Osteoblast (primary cell): ENCODE measurements around the gene JAG2. TPM values are rescaled to one million over a fixed set of nuclear protein-coding genes. Genes with fewer than 3 reads are reported as not detected.

Source experiments
- DNase-seq: peaks from one replicate; pipeline ENCODE4 v3.0.0; 2011; ENCODE audit warnings: low spot score, mixed read lengths; ENCODE audit not compliant: insufficient read length; ENCODE audit errors: missing footprints
- H2AFZ ChIP-seq: 2 replicates; pipeline ENCODE4 v1.6.0; 2011; ENCODE audit warnings: mild to moderate bottlenecking, low read length
- H3K27ac ChIP-seq: 2 replicates; pipeline ENCODE4 v1.5.1; 2011; ENCODE audit warnings: mild to moderate bottlenecking, low read depth, low read length, moderate library complexity
- H3K27me3 ChIP-seq: 2 replicates; pipeline ENCODE4 v1.6.0; 2012; ENCODE audit warnings: mild to moderate bottlenecking, control low read depth, inconsistent platforms, low read length, moderate library complexity; ENCODE audit not compliant: insufficient read depth
- H3K36me3 ChIP-seq: 2 replicates; pipeline ENCODE4 v1.5.1; 2011; ENCODE audit warnings: mild to moderate bottlenecking, low read length, control low read depth, moderate library complexity; ENCODE audit not compliant: insufficient read depth
- H3K4me1 ChIP-seq: 2 replicates; pipeline ENCODE4 v1.5.1; 2011; ENCODE audit warnings: mild to moderate bottlenecking, low read length, control low read depth, moderate library complexity; ENCODE audit not compliant: insufficient read depth
- H3K4me2 ChIP-seq: 2 replicates; pipeline ENCODE4 v1.6.0; 2011; ENCODE audit warnings: mild to moderate bottlenecking, low read length; ENCODE audit not compliant: insufficient read depth
- H3K4me3 ChIP-seq: fragments of 200-600 bp; sonication (generic); 3 replicates; pipeline ENCODE4 v1.5.1; 2012; ENCODE audit warnings: mild to moderate bottlenecking, low read length, inconsistent platforms; ENCODE audit not compliant: insufficient read depth
- H3K79me2 ChIP-seq: 2 replicates; pipeline ENCODE4 v1.6.0; 2012; ENCODE audit warnings: mild to moderate bottlenecking, low read length, control low read depth, inconsistent platforms; ENCODE audit not compliant: insufficient read depth
- H3K9me3 ChIP-seq: 2 replicates; pipeline ENCODE4 v1.5.1; 2011; ENCODE audit warnings: low read depth, low read length, control low read depth
- H4K20me1 ChIP-seq: 2 replicates; pipeline ENCODE4 v1.6.0; 2012; ENCODE audit warnings: mild to moderate bottlenecking, low read length, control low read depth; ENCODE audit not compliant: insufficient read depth
- CTCF ChIP-seq: IDR thresholded peaks from 2 replicates; pipeline ENCODE4 v1.5.1; 2011; ENCODE audit warnings: mild to moderate bottlenecking, low read depth, low read length, moderate library complexity; ENCODE audit errors: extremely low read depth
- total RNA-seq: library from RNA; depleted of rRNA; stranded (reverse); fragments of >200 nt; gene quantifications from 2 replicates; pipeline ENCODE4 v1.2.3, GENCODE V29; 2012

Gene JAG2
- total RNA-seq, 1 donor, result 3.3 TPM

- Histone ChIP-seq H3K27me3 (peaks cover 17% of the 10 kb centered on the region), H3K4me2 (no peak overlapping the region), H2AFZ (no peak overlapping the region), H3K4me1 (no peaks in the 10 kb centered on the region), H4K20me1 (no peaks in the 10 kb centered on the region), H3K27ac (no peak overlapping the region), H3K4me3 (no peak overlapping the region), H3K36me3 (no peaks in the 10 kb centered on the region), H3K9me3 (no peaks in the 10 kb centered on the region), H3K79me2 (no peaks in the 10 kb centered on the region)
- no peak for DNase-seq
- TF ChIP-seq CTCF, result no peak
These were observed 3.4 kb downstream of the JAG2 start for GRCh38 chr14:105165134-105165704.

GRCh38 chr14:105163040-105163742 is 5.4 kb downstream of the JAG2 start:
- H3K4me3 ChIP-seq, result no peak overlapping the region
- H3K79me2 ChIP-seq, result no peaks in the 10 kb centered on the region
- no peak overlapping the region for H3K4me2 ChIP-seq
- no peaks in the 10 kb centered on the region for H3K9me3 ChIP-seq
- H4K20me1 ChIP-seq, result no peaks in the 10 kb centered on the region
- H3K27me3 ChIP-seq, result peaks cover 5% of the 10 kb centered on the region
- DNase-seq, result no peak
- H2AFZ ChIP-seq, result no peak overlapping the region
- no peak for TF ChIP-seq CTCF
- no peaks in the 10 kb centered on the region for H3K36me3 ChIP-seq
- no peaks in the 10 kb centered on the region for H3K4me1 ChIP-seq
- H3K27ac ChIP-seq, result no peak overlapping the region

- H3K9me3 ChIP-seq, result no peaks in the 10 kb centered on the region
- H3K4me1 ChIP-seq, result no peaks in the 10 kb centered on the region
- H3K27me3 ChIP-seq, result peaks cover 5% of the 10 kb centered on the region
- no peak overlapping the region for H2AFZ ChIP-seq
- DNase-seq, result no peak
- TF ChIP-seq CTCF, result no peak
- no peaks in the 10 kb centered on the region for H3K79me2 ChIP-seq
- no peak overlapping the region for H3K4me2 ChIP-seq
- no peaks in the 10 kb centered on the region for H3K36me3 ChIP-seq
- H4K20me1 ChIP-seq, result no peaks in the 10 kb centered on the region
- H3K27ac ChIP-seq, result no peak overlapping the region
- H3K4me3 ChIP-seq, result no peak overlapping the region
These were observed 6.0 kb downstream of the JAG2 start for GRCh38 chr14:105162669-105162979.

- Histone ChIP-seq H3K27ac (no peak overlapping the region), H3K79me2 (no peaks in the 10 kb centered on the region), H3K36me3 (no peaks in the 10 kb centered on the region), H3K27me3 (peaks cover 5% of the 10 kb centered on the region), H3K9me3 (no peaks in the 10 kb centered on the region), H3K4me1 (no peaks in the 10 kb centered on the region), H3K4me3 (no peak overlapping the region), H3K4me2 (no peak overlapping the region), H4K20me1 (no peaks in the 10 kb centered on the region), H2AFZ (no peak overlapping the region)
- no peak for DNase-seq
- no peak for TF ChIP-seq CTCF
These were observed 6.5 kb downstream of the JAG2 start for GRCh38 chr14:105161964-105162668.
